ENCODE measurements around the gene IL18RAP.

IL18RAP gene

GRCh38 chr2:102433973-102434654 is 11.2 kb downstream of the IL18RAP start:
- no peak for TF ChIP-seq SIN3A (IDR thresholded peaks at IDR 0.05; ENCODE audit: borderline replicate concordance, insufficient read depth, low read length)
- TF ChIP-seq POLR2AphosphoS5 (IDR thresholded peaks at IDR 0.05; ENCODE audit: low read depth, low read length) = no peak
- no peak for TF ChIP-seq REST (IDR thresholded peaks at IDR 0.05; ENCODE audit: insufficient read depth in 1 of 2, low read depth in 2 of 2, low read length in 2 of 2)
- TF ChIP-seq TAF1 (IDR thresholded peaks at IDR 0.05; ENCODE audit: borderline replicate concordance, insufficient read depth, low read length) = no peak
- no peak for TF ChIP-seq FOXP2 (optimal IDR thresholded peaks at IDR 0.05; ENCODE audit: borderline replicate concordance, extremely low read depth, extremely low read length, insufficient read depth)

GRCh38 chr2:102434655-102435381 is 11.9 kb downstream of the IL18RAP start:
- no peak for TF ChIP-seq SIN3A (IDR thresholded peaks at IDR 0.05; ENCODE audit: borderline replicate concordance, insufficient read depth, low read length)
- no peak for TF ChIP-seq TAF1 (IDR thresholded peaks at IDR 0.05; ENCODE audit: borderline replicate concordance, insufficient read depth, low read length)
- no peak for TF ChIP-seq FOXP2 (optimal IDR thresholded peaks at IDR 0.05; ENCODE audit: borderline replicate concordance, extremely low read depth, extremely low read length, insufficient read depth)
- TF ChIP-seq REST (IDR thresholded peaks at IDR 0.05; ENCODE audit: insufficient read depth in 1 of 2, low read depth in 2 of 2, low read length in 2 of 2) = no peak

GRCh38 chr2:102435741-102436140 is 12.8 kb downstream of the IL18RAP start:
- TF ChIP-seq FOXP2 (optimal IDR thresholded peaks at IDR 0.05; ENCODE audit: borderline replicate concordance, extremely low read depth, extremely low read length, insufficient read depth) = no peak
- TF ChIP-seq SIN3A (IDR thresholded peaks at IDR 0.05; ENCODE audit: borderline replicate concordance, insufficient read depth, low read length) = no peak
- TF ChIP-seq POLR2AphosphoS5 (IDR thresholded peaks at IDR 0.05; ENCODE audit: low read depth, low read length) = no peak
- TF ChIP-seq TAF1 (IDR thresholded peaks at IDR 0.05; ENCODE audit: borderline replicate concordance, insufficient read depth, low read length) = no peak
- TF ChIP-seq REST (IDR thresholded peaks at IDR 0.05; ENCODE audit: insufficient read depth in 1 of 2, low read depth in 2 of 2, low read length in 2 of 2) = no peak

GRCh38 chr2:102436323-102436722 is 13.4 kb downstream of the IL18RAP start:
- TF ChIP-seq TAF1 (IDR thresholded peaks at IDR 0.05; ENCODE audit: borderline replicate concordance, insufficient read depth, low read length) (no peak), POLR2AphosphoS5 (IDR thresholded peaks at IDR 0.05; ENCODE audit: low read depth, low read length) (no peak), REST (IDR thresholded peaks at IDR 0.05; ENCODE audit: insufficient read depth in 1 of 2, low read depth in 2 of 2, low read length in 2 of 2) (no peak), SIN3A (IDR thresholded peaks at IDR 0.05; ENCODE audit: borderline replicate concordance, insufficient read depth, low read length) (no peak), FOXP2 (optimal IDR thresholded peaks at IDR 0.05; ENCODE audit: borderline replicate concordance, extremely low read depth, extremely low read length, insufficient read depth) (no peak)

All from PFSK-1 (cell line).